H7 (cell line): ENCODE measurements around the gene SIGLEC11. TPM values are rescaled to one million over a fixed set of nuclear protein-coding genes. Genes with fewer than 3 reads are reported as not detected.

Source experiments
- total RNA-seq: library from RNA; depleted of rRNA; stranded (reverse); fragments of >200 nt; shearing (Covaris generic); gene quantifications from 2 replicates; pipeline ENCODE4 v1.2.3, GENCODE V29; 2014; rRNA removed

Gene SIGLEC11
- total RNA-seq, 1 experiment from 2014 or later: not detected

Other genes starting within 250 kb of the SIGLEC11 start
- gene TSKS, start 197.9 kb downstream of the SIGLEC11 start, total RNA-seq: 0.24 and 0.52 TPM in 2 replicates
- 208 and 249 TPM in 2 replicates for gene AP2A1, start 194.2 kb downstream of the SIGLEC11 start, total RNA-seq
- gene FUZ, start 147.9 kb downstream of the SIGLEC11 start, total RNA-seq: 48.5 and 49.5 TPM in 2 replicates
- gene MED25, start 142.9 kb downstream of the SIGLEC11 start, total RNA-seq: 49.3 and 53.5 TPM in 2 replicates
- 205 and 219 TPM in 2 replicates for gene PTOV1, start 110.0 kb downstream of the SIGLEC11 start, total RNA-seq
- 76.2 and 94.7 TPM in 2 replicates for gene PNKP, start 93.6 kb downstream of the SIGLEC11 start, total RNA-seq
- gene AKT1S1, start 83.8 kb downstream of the SIGLEC11 start, total RNA-seq: 7.2 and 12.9 TPM in 2 replicates
- 10.2 and 12.6 TPM in 2 replicates for gene TBC1D17, start 83.5 kb downstream of the SIGLEC11 start, total RNA-seq
- 0.59 and 0.73 TPM in 2 replicates for gene IL4I1, start 64.3 kb downstream of the SIGLEC11 start, total RNA-seq
- gene ATF5, start 32.0 kb downstream of the SIGLEC11 start, total RNA-seq: 10.7 and 15.0 TPM in 2 replicates
- gene NUP62, start 31.7 kb downstream of the SIGLEC11 start, total RNA-seq: 104 and 109 TPM in 2 replicates
- 27.7 and 34.3 TPM in 2 replicates for gene VRK3, start 64.2 kb upstream of the SIGLEC11 start, total RNA-seq
- 6.8 and 8.2 TPM in 2 replicates for gene ZNF473, start 64.8 kb upstream of the SIGLEC11 start, total RNA-seq
- not detected in 2 replicates for gene IZUMO2, start 202.1 kb upstream of the SIGLEC11 start, total RNA-seq
- gene MYH14, start 242.4 kb upstream of the SIGLEC11 start, total RNA-seq: 4.1 and 6.1 TPM in 2 replicates